Keratinocyte (primary cell): ENCODE results near the gene DCAF6.

Source experiments
- CTCF ChIP-seq, 3 experiments: IDR thresholded peaks in 1 of 3; conservative IDR thresholded peaks in 1 of 3; optimal IDR thresholded peaks in 1 of 3; 2 replicates in 2 of 3; 3 replicates in 1 of 3; pipeline versions ENCODE3 to v1.5.1; 2011; ENCODE audit warnings: low read length in 3 of 3, mild to moderate bottlenecking in 3 of 3, moderate library complexity in 2 of 3, control low read depth in 1 of 3, inconsistent platforms in 1 of 3; ENCODE audit not compliant: insufficient read depth in 2 of 3; ENCODE audit errors: extremely low read depth in 1 of 3
- EZH2 ChIP-seq: IDR thresholded peaks from one replicate; pipeline ENCODE4 v1.6.1; 2012; ENCODE audit warnings: inconsistent platforms, mild to moderate bottlenecking, low read length, moderate library complexity

DNA sequence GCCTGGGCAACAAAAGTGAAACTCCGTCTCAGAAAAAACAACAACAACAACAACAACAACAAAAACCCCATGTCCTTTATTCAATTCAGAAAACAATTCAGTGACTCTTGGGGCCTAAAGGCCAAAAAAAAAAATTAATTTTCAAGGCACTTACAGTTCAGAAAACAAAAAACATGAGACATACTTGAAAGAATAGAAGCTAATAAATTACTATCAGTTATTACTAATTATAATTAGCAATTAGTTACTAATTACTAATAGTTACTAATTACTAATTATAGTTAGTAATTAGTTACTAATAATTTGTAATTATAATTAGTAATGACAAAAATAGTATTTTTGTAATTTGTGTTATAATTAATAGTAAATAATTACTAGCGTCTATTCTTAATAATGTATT is 57.2 kb downstream of the DCAF6 start:
- TF ChIP-seq CTCF (optimal IDR thresholded peaks at IDR 0.05 in 1 of 3, IDR thresholded peaks at IDR 0.05 in 1 of 3, conservative IDR thresholded peaks at IDR 0.05 in 1 of 3; ENCODE audit: extremely low read depth in 1 of 3, insufficient read depth in 2 of 3, low read length in 3 of 3) (no peak), EZH2 (no peak)
